ENCODE results near the gene RBMX.

Gene RBMX

GRCh38 chrX:136835761-136836160, 44.8 kb downstream of the RBMX start:
- DNase-seq (ENCODE audit: low spot score): no peak

GRCh38 chrX:136829413-136829812, 51.1 kb downstream of the RBMX start:
- no peak for DNase-seq (ENCODE audit: low spot score)

GRCh38 chrX:136828830-136829229, 51.7 kb downstream of the RBMX start:
- no peak for DNase-seq (ENCODE audit: low spot score)

GRCh38 chrX:136827026-136827425, 53.5 kb downstream of the RBMX start:
- DNase-seq (ENCODE audit: low spot score): no peak

- no peak for DNase-seq (ENCODE audit: low spot score)
These were observed 54.8 kb downstream of the RBMX start for GRCh38 chrX:136825771-136826170.

Data from germinal center (tissue), 1 donor.